Measurements from ENCODE around the gene NTM.

Gene NTM

GRCh38 chr11:131644204-131644795, 273.9 kb downstream of the NTM start:
- no peak for DNase-seq (ENCODE audit: low read depth in 2 of 2)

- no peak for DNase-seq (ENCODE audit: low read depth in 2 of 2)
Observed at GRCh38 chr11:131645237-131645636, 274.8 kb downstream of the NTM start.

GRCh38 chr11:131649856-131650255, 279.4 kb downstream of the NTM start:
- DNase-seq (ENCODE audit: low read depth in 2 of 2), result no peak

- no peak for DNase-seq (ENCODE audit: low read depth in 2 of 2)
Observed at GRCh38 chr11:131652231-131652630, 281.8 kb downstream of the NTM start.

- no peak for DNase-seq (ENCODE audit: low read depth in 2 of 2)
Observed at GRCh38 chr11:131653260-131653659, 282.8 kb downstream of the NTM start.

GRCh38 chr11:131654849-131655248, 284.4 kb downstream of the NTM start:
- no peak for DNase-seq (ENCODE audit: low read depth in 2 of 2)

- no peak for DNase-seq (ENCODE audit: low read depth in 2 of 2)
Observed at GRCh38 chr11:131656179-131656838, 285.9 kb downstream of the NTM start.

- no peak for DNase-seq (ENCODE audit: low read depth in 2 of 2)
Observed at GRCh38 chr11:131656839-131657211, 286.4 kb downstream of the NTM start.

- DNase-seq (ENCODE audit: low read depth in 2 of 2), result no peak
Observed at GRCh38 chr11:131658414-131658813, 288.0 kb downstream of the NTM start.

GRCh38 chr11:131658952-131659351, 288.5 kb downstream of the NTM start:
- no peak for DNase-seq (ENCODE audit: low read depth in 2 of 2)

GRCh38 chr11:131659931-131660330, 289.5 kb downstream of the NTM start:
- DNase-seq (ENCODE audit: low read depth in 2 of 2), result no peak

GRCh38 chr11:131661132-131661531, 290.7 kb downstream of the NTM start:
- no peak for DNase-seq (ENCODE audit: low read depth in 2 of 2)

- no peak for DNase-seq (ENCODE audit: low read depth in 2 of 2)
Observed at GRCh38 chr11:131662317-131662972, 292.0 kb downstream of the NTM start.

- no peak for DNase-seq (ENCODE audit: low read depth in 2 of 2)
Observed at GRCh38 chr11:131662993-131663392, 292.6 kb downstream of the NTM start.

- no peak for DNase-seq (ENCODE audit: low read depth in 2 of 2)
Observed at GRCh38 chr11:131663405-131664200, 293.2 kb downstream of the NTM start.

- no peak for DNase-seq (ENCODE audit: low read depth in 2 of 2)
Observed at GRCh38 chr11:131664293-131664692, 293.9 kb downstream of the NTM start.

- DNase-seq (ENCODE audit: low read depth in 2 of 2), result no peak
Observed at GRCh38 chr11:131664816-131665215, 294.4 kb downstream of the NTM start.

GRCh38 chr11:131665344-131665968, 295.0 kb downstream of the NTM start:
- DNase-seq (ENCODE audit: low read depth in 2 of 2), result no peak

- no peak for DNase-seq (ENCODE audit: low read depth in 2 of 2)
Observed at GRCh38 chr11:131666006-131666405, 295.6 kb downstream of the NTM start.

- DNase-seq (ENCODE audit: low read depth in 2 of 2), result no peak
Observed at GRCh38 chr11:131666617-131667016, 296.2 kb downstream of the NTM start.

- DNase-seq (ENCODE audit: low read depth in 2 of 2), result no peak
Observed at GRCh38 chr11:131667566-131667965, 297.2 kb downstream of the NTM start.

Measured in stimulated activated CD8-positive, alpha-beta memory T cell treated with anti-CD3 and anti-CD28 coated beads, Interleukin-2, amount 100 ng/mL, for 1 hour (primary cell).